Ovary (tissue), 9 donors: ENCODE data around the gene ZNRF1. TPM values are rescaled to one million over a fixed set of nuclear protein-coding genes. Genes with fewer than 3 reads are reported as not detected.
"Not testable (repeated sequence)": the region's sequence is repeated elsewhere in the genome, so short reads cannot be mapped to it uniquely, and the experiment has no call there.

ENCODE experiments used
- DNase-seq, 5 donors: peaks; one replicate each; pipeline ENCODE4 v3.0.0-alpha.2; 2019 to 2020
- H3K27ac ChIP-seq, 2 donors: fragments of 200-600 bp; one replicate each; pipeline versions ENCODE4 v1.5.1 to v1.8.0; 2019 to 2022
- H3K27me3 ChIP-seq: fragments of 200-600 bp; one replicate; pipeline ENCODE4 v1.8.0; 2022
- H3K36me3 ChIP-seq: fragments of 200-600 bp; sonication (generic); one replicate; pipeline ENCODE4 v1.5.1; 2019
- H3K4me1 ChIP-seq: one replicate; pipeline ENCODE4 v1.8.1; 2013; ENCODE audit warnings: mild to moderate bottlenecking, moderate library complexity; ENCODE audit not compliant: insufficient read depth
- H3K4me3 ChIP-seq: fragments of 200-600 bp; sonication (generic); one replicate; pipeline ENCODE4 v1.5.1; 2017
- H3K9me3 ChIP-seq, 2 donors: fragments of 200-600 bp in 1 of 2; sonication (generic) in 1 of 2; one replicate each; pipeline versions ENCODE4 v1.5.1 to v1.8.1; 2013 to 2019; ENCODE audit warnings: mild to moderate bottlenecking in 1 of 2, moderate library complexity in 1 of 2
- EP300 ChIP-seq: sonication (generic); formaldehyde crosslinking; IDR thresholded peaks from one replicate; pipeline ENCODE4 v1.6.1; 2017; ENCODE audit warnings: antibody characterized with exemption
- POLR2A ChIP-seq: fragments of 450-650 bp; IDR thresholded peaks from one replicate; pipeline ENCODE4 v1.6.1; 2017; ENCODE audit warnings: antibody characterized with exemption, mild to moderate bottlenecking, moderate library complexity
- WGBS, 3 donors: extraction: QIAGEN DNeasy Blood & Tissue Kit in 1 of 3; methylation state at CpG; one replicate each; pipeline versions ENCODE4 v1.1.5 to v1.1.7; 2013 to 2017; 5-methylcytosine and 5-hydroxymethylcytosine counted together
- intact Hi-C, 4 donors: fragments of 100-400 bp; cut with DNase I; formaldehyde crosslinking; loops; one replicate each; pipeline versions ENCODE4 v1.11.0 to v1.15.1; 2022 to 2023
- polyA plus RNA-seq, 2 donors: library from polyadenylated mRNA; stranded (reverse); fragments of 200-250 nt in 1 of 2; fragments of 350-450 nt in 1 of 2; fragmentation: Illumina TruSeq in 1 of 2; extraction: RNeasy Lipid Tissue Mini Kit (QIAGEN cat#74804) in 1 of 2; gene quantifications; one replicate each; pipeline ENCODE4 v1.2.3, GENCODE V29; 2013 to 2014
- total RNA-seq, 7 donors: library from RNA; depleted of rRNA in 2 of 7; stranded (reverse); fragments of >200 nt in 2 of 7; fragmentation: NEBNext Ultra II Directional in 3 of 7; extraction: Animal tissue kit (Norgen Biotek cat#: 25700) in 3 of 7; gene quantifications; one replicate each; pipeline versions ENCODE4 v1.1.0 to v1.2.4, GENCODE V29; 2016 to 2023
- TF ChIP-seq, protein P1 (sequence below), 3 donors: fragments of 450-650 bp in 2 of 3; fragments of 200-600 bp in 1 of 3; IDR thresholded peaks; one replicate each; pipeline versions ENCODE4 v1.5.1 to v1.8.0; 2016 to 2022; ENCODE audit warnings: antibody characterized with exemption in 3 of 3, mild to moderate bottlenecking in 1 of 3
- donor health status: DM: no; HTN: no; CAD: no; lungs with moderate emphysema.
- donor health status: DM: no; HTN: no; CAD: no.
- donor health status: Bipolar disorder and iron deficiency.
- donor health status: DM: yes; HTN: yes; CAD: no.
- donor health status: DM: no; HTN: no; CAD: no.
- donor health status: DM: yes; HTN: yes; CAD: no.

ZNRF1 gene
- total and polyA plus RNA-seq, 9 donors, result 10.8 to 27.9 (median 24.3) TPM

DNA sequence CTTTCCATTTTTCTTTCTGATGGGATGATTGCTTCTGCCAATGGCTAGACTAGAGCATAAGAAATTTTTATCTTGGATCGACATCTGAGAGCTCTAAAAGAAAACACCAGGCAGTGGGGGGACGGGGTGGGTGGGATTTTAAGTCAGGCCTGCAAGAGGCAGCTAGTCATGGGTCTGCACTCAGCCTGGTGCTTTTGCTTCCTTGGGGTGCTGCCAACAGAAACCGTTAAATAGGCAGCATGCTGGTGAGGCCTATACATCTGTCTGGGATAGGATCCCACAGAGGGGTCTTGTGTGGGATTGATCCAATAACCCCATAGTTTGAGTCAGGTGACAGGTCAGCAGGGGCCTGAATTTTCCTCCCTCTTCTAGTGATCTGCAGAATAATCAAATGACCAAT is 26.9 kb downstream of the ZNRF1 start:
- H3K27me3 ChIP-seq, result no peaks in the 10 kb centered on the region
- TF ChIP-seq POLR2A (no peak), EP300 (no peak)
- TF ChIP-seq, protein P1, sequence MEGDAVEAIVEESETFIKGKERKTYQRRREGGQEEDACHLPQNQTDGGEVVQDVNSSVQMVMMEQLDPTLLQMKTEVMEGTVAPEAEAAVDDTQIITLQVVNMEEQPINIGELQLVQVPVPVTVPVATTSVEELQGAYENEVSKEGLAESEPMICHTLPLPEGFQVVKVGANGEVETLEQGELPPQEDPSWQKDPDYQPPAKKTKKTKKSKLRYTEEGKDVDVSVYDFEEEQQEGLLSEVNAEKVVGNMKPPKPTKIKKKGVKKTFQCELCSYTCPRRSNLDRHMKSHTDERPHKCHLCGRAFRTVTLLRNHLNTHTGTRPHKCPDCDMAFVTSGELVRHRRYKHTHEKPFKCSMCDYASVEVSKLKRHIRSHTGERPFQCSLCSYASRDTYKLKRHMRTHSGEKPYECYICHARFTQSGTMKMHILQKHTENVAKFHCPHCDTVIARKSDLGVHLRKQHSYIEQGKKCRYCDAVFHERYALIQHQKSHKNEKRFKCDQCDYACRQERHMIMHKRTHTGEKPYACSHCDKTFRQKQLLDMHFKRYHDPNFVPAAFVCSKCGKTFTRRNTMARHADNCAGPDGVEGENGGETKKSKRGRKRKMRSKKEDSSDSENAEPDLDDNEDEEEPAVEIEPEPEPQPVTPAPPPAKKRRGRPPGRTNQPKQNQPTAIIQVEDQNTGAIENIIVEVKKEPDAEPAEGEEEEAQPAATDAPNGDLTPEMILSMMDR (IDR thresholded peaks at IDR 0.05), result no peak
- intact Hi-C loops, result no loop called here

DNA sequence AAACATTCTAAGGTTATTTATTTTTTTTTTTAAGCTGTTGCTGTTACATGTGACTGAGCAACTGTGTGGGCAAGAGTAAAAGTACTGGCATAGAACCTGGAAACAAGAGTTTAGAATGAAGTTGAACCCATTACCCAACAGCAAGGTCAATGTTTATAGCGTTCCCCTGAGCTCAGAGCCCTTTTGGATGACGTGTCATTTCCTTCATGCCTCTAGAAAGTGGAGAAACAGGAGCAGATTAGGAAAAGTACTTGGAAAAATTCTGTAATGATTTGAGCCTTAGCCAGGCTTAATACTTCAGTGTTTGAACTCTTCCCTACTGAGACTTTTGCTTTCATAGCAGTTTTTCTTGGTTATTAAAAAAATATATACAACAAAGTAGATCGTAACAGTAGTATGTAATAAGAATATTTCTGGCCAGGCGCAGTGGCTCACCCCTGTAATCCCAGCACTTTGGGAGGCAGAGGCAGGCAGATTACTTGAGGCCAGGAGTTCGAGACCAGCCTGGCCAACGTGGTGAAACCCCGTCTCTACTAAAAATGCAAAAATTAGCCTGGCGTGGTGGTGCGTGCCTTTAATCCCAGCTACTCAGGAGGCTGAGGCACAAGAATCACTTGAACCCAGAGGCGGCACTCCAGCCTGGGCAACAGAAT is 27.5 kb downstream of the ZNRF1 start:
- WGBS, 3 donors, result 33 to 49% (median 40%) methylated on average over 10 of the region's 10 CpGs
- peak overlapping the region; percentile 64 to 83 for H3K27ac ChIP-seq
- intact Hi-C loops, H3K4me1 ChIP-seq, H3K27me3 ChIP-seq, H3K36me3 ChIP-seq, H3K4me3 ChIP-seq, H3K9me3 ChIP-seq: not testable (repeated sequence)
- TF ChIP-seq EP300, result peak; percentile 46
- peak in 3 of 5 donors; percentile 38 to 75 (median 48) for DNase-seq

More for the DNA sequence above, 26.9 kb downstream of the ZNRF1 start:
- 32 to 42% (median 41%) methylated on average over 3 of the region's 3 CpGs for WGBS, 3 donors
- DNase-seq, result peak in 3 of 5 donors; percentile 27 to 45 (median 42)
- no peak overlapping the region for H3K4me3 ChIP-seq
- H3K4me1 ChIP-seq, result peaks cover 6% of the 10 kb centered on the region
- H3K36me3 ChIP-seq, result no peaks in the 10 kb centered on the region
- H3K9me3 ChIP-seq, result no peaks in the 10 kb centered on the region
- peak overlapping the region; percentile 14 to 83 for H3K27ac ChIP-seq

DNA sequence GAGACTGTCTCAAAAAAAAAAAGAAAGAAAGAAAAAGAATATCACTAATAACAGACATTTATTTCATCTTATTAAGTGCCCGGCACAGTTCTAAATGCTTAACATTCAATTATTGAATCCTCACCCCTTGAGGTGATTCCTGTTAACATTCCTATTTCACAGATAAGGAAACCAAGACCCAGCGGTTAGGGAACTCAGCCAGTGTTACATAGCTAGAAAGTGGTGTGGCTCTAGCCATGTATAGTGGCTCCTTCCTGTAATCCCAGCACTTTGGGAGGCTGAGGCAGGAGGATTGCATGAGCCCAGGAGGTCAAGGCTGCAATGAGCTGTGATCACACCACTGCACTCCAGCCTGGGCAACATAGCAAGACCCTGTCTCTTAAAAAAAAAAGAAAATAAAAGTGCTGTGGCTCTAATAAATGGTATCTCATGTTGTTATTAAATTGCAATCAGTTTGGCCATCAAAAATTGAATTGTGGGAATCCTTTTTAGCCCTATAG is 28.1 kb downstream of the ZNRF1 start:
- H3K4me3 ChIP-seq, result no peak overlapping the region
- no peaks in the 10 kb centered on the region for H3K27me3 ChIP-seq
- TF ChIP-seq POLR2A (no peak), EP300 (no peak)
- TF ChIP-seq, protein P1 (IDR thresholded peaks at IDR 0.05), result no peak
- no peaks in the 10 kb centered on the region for H3K9me3 ChIP-seq
- WGBS, 3 donors, result 33 to 60% (median 36%) methylated on average over 2 of the region's 2 CpGs
- H3K27ac ChIP-seq, result peak overlapping the region; percentile 64 to 83
- peaks cover 6% of the 10 kb centered on the region for H3K4me1 ChIP-seq
- intact Hi-C loops, result no loop called here
- DNase-seq, result no peak
- no peaks in the 10 kb centered on the region for H3K36me3 ChIP-seq

DNA sequence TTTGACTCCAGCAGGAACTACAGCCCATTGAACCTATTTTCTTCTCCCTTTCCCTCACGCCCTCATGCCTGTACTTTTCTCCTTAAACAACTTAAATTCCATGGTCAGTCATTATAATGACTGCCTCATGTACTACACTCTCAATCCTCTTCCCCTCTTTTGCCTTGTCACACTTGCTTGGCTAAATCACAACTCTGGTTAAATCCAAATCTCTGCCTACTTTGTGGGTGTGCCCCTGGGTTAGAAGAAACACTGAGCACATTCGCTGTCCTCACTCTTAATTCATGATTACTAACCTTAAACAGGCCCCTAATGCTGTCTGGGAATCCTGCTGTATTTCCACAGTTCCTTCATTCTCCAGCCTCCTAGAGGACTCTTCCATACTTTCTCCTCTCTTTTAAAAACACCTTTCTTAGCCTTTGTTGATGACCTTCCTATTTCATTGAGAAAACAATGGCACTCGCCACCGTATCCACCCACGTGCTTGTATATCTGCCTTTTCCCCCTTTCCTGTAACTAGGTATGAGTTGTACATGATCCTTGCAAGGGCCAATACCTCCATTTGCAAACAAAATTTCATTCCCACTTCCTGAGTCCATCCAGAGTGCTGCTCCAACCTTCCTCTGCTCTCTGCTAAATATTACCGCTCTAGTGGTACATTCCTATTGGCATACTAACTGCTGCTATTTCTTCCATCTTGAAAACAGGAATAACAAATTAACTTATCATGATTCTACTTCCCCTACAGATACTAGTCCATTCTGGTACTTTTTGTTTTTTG is 28.9 kb downstream of the ZNRF1 start:
- no peak for DNase-seq
- no peak overlapping the region for H3K4me3 ChIP-seq
- no peaks in the 10 kb centered on the region for H3K9me3 ChIP-seq
- intact Hi-C loops, result no loop called here
- no peak overlapping the region for H3K27ac ChIP-seq
- H3K4me1 ChIP-seq, result peaks cover 6% of the 10 kb centered on the region
- 91 to 93% (median 92%) methylated on average over 6 of the region's 6 CpGs for WGBS, 3 donors
- TF ChIP-seq POLR2A, result no peak
- TF ChIP-seq, protein P1 (IDR thresholded peaks at IDR 0.05), result no peak
- TF ChIP-seq EP300, result no peak
- no peaks in the 10 kb centered on the region for H3K36me3 ChIP-seq
- no peaks in the 10 kb centered on the region for H3K27me3 ChIP-seq
